KOPT-K1 (cell line): ENCODE measurements around the gene IDE.

Source experiments
- H3K27ac ChIP-seq: fragments of 200-600 bp; sonication (generic); 2 replicates; pipeline ENCODE4 v1.5.1; 2016; ENCODE audit warnings: antibody characterized with exemption, mild to moderate bottlenecking, low read depth, low read length; ENCODE audit not compliant: poor library complexity, severe bottlenecking
- H3K36me3 ChIP-seq: fragments of 200-600 bp; sonication (generic); 2 replicates; pipeline ENCODE4 v1.5.1; 2017; ENCODE audit warnings: antibody characterized with exemption, mild to moderate bottlenecking, low read length, moderate library complexity; ENCODE audit not compliant: insufficient read depth
- H3K9me3 ChIP-seq: fragments of 200-600 bp; sonication (generic); 2 replicates; pipeline ENCODE4 v1.5.1; 2017; ENCODE audit warnings: antibody characterized with exemption, low read length, mild to moderate bottlenecking; ENCODE audit not compliant: insufficient read depth, poor library complexity, severe bottlenecking

Gene IDE

GRCh38 chr10:92541583-92541982, 32.3 kb downstream of the IDE start:
- H3K9me3 ChIP-seq = no peaks in the 10 kb centered on the region
- H3K36me3 ChIP-seq = no peaks in the 10 kb centered on the region
- no peak overlapping the region for H3K27ac ChIP-seq

- Histone ChIP-seq H3K36me3 (peaks cover 24% of the 10 kb centered on the region), H3K9me3 (no peaks in the 10 kb centered on the region), H3K27ac (no peak overlapping the region)
Measured at GRCh38 chr10:92538231-92538958, 35.5 kb downstream of the IDE start.

GRCh38 chr10:92530891-92531535, 42.9 kb downstream of the IDE start:
- Histone ChIP-seq H3K27ac (no peak overlapping the region), H3K36me3 (peaks cover 45% of the 10 kb centered on the region), H3K9me3 (no peaks in the 10 kb centered on the region)

DNA sequence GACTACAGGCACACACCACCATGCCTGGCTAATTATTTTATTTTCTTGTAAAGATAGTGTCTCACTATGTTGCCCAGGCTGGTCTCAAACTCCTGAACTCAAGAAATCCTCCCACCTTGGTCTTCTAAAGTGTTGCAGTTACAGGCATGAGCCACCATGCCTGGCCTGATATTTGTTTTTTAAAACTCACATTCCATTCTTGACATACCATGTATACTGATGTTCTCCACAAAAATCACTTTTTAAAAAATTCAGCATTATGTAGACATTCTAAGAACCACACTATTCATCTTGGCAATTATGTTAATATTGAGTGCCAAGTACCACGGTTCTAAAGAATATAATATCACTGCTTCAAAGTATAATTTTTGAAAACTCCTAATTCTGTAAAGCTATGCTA, 43.5 kb downstream of the IDE start:
- H3K36me3 ChIP-seq = peaks cover 39% of the 10 kb centered on the region
- no peaks in the 10 kb centered on the region for H3K9me3 ChIP-seq
- H3K27ac ChIP-seq = no peak overlapping the region

DNA sequence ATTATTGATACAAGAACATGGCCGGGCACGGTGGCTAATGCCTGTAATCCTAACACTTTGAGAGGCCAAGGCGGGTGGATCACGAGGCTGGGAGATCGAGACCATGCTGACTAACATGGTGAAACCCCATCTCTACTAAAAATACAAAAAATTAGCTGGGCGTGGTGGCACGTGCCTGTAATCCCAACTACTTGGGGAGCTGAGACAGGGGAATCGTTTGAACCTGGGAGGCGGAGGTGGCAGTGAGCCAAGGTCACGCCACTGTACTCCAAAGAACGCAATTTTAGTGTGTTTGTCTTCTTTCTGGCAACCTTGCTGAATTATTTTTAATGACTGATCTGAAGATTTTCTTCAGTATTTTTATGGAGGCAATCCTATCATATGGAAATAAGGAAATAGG, 46.2 kb downstream of the IDE start:
- H3K36me3 ChIP-seq = peaks cover 22% of the 10 kb centered on the region
- H3K27ac ChIP-seq = no peak overlapping the region
- H3K9me3 ChIP-seq = no peaks in the 10 kb centered on the region

DNA sequence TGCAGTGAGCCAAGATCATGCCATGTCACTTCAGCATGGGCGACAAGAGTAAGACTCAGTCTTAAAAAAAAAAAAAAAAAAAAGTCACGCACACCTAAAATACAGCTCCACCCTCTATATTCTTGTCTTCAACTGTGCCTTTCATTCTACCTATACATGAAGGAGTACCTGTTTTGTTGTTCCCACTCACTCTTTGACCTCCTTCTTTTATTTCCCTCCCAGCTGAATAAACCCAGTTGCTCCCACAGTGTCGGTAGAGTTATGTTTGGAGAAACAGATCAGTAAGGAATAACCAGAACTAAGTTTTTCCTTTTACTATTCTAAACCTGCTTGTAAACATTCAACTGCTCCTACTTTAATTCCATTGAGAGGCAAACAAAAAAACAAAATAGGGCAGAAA, 50.3 kb downstream of the IDE start:
- no peaks in the 10 kb centered on the region for H3K9me3 ChIP-seq
- peaks cover 5% of the 10 kb centered on the region for H3K36me3 ChIP-seq
- H3K27ac ChIP-seq = no peak overlapping the region

- Histone ChIP-seq H3K27ac (no peak overlapping the region), H3K36me3 (peaks cover 27% of the 10 kb centered on the region), H3K9me3 (no peaks in the 10 kb centered on the region)
Measured at GRCh38 chr10:92517034-92517655, 56.7 kb downstream of the IDE start.

- no peak overlapping the region for H3K27ac ChIP-seq
- no peaks in the 10 kb centered on the region for H3K9me3 ChIP-seq
- H3K36me3 ChIP-seq = peaks cover 48% of the 10 kb centered on the region
Measured at GRCh38 chr10:92508866-92509265, 65.0 kb downstream of the IDE start.

DNA sequence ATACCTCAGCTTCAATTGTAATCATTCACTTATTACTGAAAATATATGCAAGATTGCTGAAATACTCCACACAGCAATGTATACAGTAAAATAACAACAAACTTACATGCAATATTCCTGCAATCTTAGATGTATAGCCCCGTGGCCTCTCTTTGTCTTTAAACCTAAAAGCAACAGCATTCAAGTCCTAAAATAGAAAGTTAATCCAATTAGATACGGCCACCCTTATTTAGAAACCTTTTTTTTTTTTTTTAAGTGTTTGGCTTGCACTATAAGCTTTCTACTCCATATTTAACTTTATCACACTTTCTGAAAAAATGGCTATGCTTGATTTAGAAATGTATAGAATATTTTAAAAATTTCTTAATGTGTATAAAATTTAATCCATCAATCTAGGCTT, 67.6 kb downstream of the IDE start:
- no peaks in the 10 kb centered on the region for H3K9me3 ChIP-seq
- H3K36me3 ChIP-seq = peaks cover 38% of the 10 kb centered on the region
- no peak overlapping the region for H3K27ac ChIP-seq

DNA sequence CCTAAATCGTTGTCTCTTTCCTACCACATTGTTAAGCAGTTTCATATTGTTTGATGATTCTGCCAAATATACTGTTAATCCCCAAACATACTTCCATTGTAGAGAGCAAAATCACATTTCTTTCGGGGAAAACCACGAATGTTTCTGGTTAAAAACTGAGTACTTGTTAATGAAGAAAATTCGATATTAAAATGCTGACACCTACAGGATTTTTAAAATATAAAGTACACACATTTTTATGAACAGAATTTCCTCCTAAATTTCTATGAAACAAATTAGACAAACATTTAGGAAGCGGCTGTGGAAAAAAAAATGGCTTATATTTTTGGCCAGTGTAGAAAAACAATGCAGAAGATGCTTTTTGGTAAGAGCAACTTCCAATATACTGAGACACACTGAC, 68.8 kb downstream of the IDE start:
- Histone ChIP-seq H3K9me3 (no peaks in the 10 kb centered on the region), H3K27ac (no peak overlapping the region), H3K36me3 (peaks cover 36% of the 10 kb centered on the region)

DNA sequence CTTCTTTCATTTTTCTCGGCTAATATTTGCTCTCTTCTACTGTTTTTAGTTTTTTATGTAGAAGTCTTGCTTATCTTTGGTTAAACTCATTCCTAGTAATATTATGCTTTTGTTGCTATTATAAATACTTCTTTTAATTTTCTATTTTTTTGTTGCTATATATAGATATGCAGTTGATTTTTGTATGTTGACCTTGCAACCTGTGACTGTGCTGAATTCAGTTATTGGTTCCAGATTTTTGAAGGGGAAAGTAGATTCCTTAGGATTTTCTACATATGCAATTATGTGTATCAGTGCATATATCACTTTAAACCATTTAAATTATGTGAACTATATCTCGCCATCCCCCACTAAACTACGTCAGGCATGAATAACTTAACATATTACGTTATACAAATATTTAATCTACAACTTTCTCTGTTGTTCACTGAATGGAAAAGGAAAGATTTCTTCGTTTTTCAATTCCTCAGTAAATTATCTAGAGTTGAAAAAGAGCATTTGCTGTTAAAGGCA, 71.5 kb downstream of the IDE start:
- no peaks in the 10 kb centered on the region for H3K9me3 ChIP-seq
- H3K27ac ChIP-seq = no peak overlapping the region
- H3K36me3 ChIP-seq = peaks cover 29% of the 10 kb centered on the region

DNA sequence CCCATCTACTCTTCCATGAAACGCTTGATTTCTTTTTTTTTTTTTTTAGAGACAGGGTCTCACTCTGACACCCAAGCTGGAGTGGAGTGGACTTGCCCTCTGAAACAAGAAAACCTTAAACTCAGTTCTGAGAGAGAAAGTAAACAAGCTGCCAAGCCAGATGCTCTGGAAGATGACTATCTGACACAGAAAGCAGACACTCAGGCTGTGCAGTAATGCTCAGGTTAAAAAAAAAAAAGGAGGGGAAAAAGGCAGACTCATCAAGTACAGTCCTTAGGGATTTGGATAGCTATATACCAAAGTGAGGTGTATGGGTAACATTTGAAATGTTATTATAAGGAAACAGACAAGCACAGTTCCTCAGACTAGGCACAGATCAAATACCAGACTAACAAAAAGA, 80.5 kb downstream of the IDE start:
- H3K27ac ChIP-seq = no peak overlapping the region
- no peaks in the 10 kb centered on the region for H3K9me3 ChIP-seq
- H3K36me3 ChIP-seq = peaks cover 23% of the 10 kb centered on the region

- Histone ChIP-seq H3K27ac (no peak overlapping the region), H3K36me3 (peaks cover 29% of the 10 kb centered on the region), H3K9me3 (no peaks in the 10 kb centered on the region)
Measured at GRCh38 chr10:92492748-92493240, 81.1 kb downstream of the IDE start.

DNA sequence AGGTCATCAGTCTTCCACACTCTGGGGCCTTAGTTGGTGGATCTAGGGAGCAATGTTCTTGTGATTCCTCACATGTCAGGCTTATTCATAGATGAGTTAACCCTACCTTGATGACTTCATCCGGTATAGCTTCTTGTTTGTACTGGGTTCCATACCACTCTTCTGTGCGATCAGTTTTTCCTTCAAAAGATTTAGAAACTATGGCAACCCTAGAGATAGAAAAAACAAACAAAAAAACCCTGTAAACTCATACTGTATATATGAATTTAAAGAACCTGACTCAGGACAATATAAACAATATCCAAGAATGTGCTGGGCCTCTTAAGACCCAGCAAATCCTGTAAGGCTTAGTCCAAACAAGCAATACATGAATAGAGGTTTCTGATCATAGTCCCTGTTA, 83.5 kb downstream of the IDE start:
- Histone ChIP-seq H3K9me3 (no peaks in the 10 kb centered on the region), H3K36me3 (peaks cover 51% of the 10 kb centered on the region), H3K27ac (no peak overlapping the region)

- H3K9me3 ChIP-seq = no peaks in the 10 kb centered on the region
- H3K27ac ChIP-seq = no peak overlapping the region
- peaks cover 64% of the 10 kb centered on the region for H3K36me3 ChIP-seq
Measured at GRCh38 chr10:92486637-92487036, 87.3 kb downstream of the IDE start.
